Omental fat pad (tissue), 4 donors: ENCODE results near the gene NOX3. TPM values are rescaled to one million over a fixed set of nuclear protein-coding genes. Genes with fewer than 3 reads are reported as not detected.
"Not testable (repeated sequence)": the region's sequence is repeated elsewhere in the genome, so short reads cannot be mapped to it uniquely, and the experiment has no call there.

Experiments
- ATAC-seq: fragments of 150-250 bp; one replicate; pipeline ENCODE4 v1.9.1; 2016; ENCODE audit warnings: mild to moderate bottlenecking, moderate library complexity; ENCODE audit not compliant: low FRiP score
- DNase-seq: peaks from one replicate; pipeline ENCODE4 v3.0.0-alpha.2; 2019; ENCODE audit warnings: low spot score
- total RNA-seq, 4 donors: library from RNA; depleted of rRNA; stranded (reverse); fragments of >200 nt; gene quantifications; one replicate each; pipeline ENCODE4 v1.1.0, GENCODE V29; 2016
- TF ChIP-seq, protein P1 (sequence below), 3 donors: fragments of 450-650 bp; IDR thresholded peaks; one replicate each; pipeline ENCODE4 v1.5.1; 2016 to 2017; ENCODE audit warnings: antibody characterized with exemption in 3 of 3, mild to moderate bottlenecking in 3 of 3, moderate library complexity in 2 of 3

The NOX3 gene
- total RNA-seq, 4 donors from 2014 or later: not detected

DNA sequence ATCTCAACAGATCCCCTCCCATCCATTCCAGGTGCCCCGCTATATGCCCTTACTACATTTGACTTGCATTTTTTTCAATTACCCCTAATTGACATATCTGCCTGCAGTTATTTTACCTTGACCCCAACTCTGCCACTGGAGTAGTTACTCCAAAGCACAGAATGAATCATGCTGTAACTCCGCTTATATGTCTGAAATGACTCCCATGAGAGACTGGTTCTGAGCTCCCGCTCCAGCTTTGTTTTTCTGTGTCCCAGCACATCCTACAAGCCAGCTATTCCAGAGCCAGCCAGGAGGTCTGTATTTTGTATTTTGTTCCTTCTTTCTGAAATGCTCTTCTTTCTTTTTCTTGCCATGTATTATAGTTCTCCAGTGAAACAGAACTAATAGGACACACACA lies 10.9 kb upstream of the NOX3 start:
- ATAC-seq: no peak
- TF ChIP-seq, protein P1, sequence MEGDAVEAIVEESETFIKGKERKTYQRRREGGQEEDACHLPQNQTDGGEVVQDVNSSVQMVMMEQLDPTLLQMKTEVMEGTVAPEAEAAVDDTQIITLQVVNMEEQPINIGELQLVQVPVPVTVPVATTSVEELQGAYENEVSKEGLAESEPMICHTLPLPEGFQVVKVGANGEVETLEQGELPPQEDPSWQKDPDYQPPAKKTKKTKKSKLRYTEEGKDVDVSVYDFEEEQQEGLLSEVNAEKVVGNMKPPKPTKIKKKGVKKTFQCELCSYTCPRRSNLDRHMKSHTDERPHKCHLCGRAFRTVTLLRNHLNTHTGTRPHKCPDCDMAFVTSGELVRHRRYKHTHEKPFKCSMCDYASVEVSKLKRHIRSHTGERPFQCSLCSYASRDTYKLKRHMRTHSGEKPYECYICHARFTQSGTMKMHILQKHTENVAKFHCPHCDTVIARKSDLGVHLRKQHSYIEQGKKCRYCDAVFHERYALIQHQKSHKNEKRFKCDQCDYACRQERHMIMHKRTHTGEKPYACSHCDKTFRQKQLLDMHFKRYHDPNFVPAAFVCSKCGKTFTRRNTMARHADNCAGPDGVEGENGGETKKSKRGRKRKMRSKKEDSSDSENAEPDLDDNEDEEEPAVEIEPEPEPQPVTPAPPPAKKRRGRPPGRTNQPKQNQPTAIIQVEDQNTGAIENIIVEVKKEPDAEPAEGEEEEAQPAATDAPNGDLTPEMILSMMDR (IDR thresholded peaks at IDR 0.05): no peak
- no peak for DNase-seq

- TF ChIP-seq, protein P1 (IDR thresholded peaks at IDR 0.05): no peak
- ATAC-seq (no peak), DNase-seq (no peak)
Observed at GRCh38 chr6:155461556-155461955, 5.9 kb upstream of the NOX3 start.

DNA sequence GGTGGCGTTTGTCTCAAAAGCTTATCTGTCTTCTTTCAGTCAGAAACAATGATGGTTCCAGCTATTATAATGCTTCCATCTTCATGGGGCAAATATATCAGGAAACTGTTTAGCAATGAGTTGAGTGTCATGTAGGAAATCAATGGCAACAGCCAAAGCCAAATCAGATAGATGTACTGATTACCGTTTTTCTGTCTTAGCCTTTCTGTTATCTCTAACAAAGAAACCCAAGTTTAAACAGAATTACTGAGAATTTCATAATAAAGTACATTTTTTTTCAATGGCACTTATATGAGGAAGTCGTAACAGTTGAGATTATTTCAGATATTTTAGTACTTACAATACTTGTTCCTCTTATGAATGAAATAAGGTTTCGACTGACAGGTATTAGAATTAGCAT lies 1.2 kb downstream of the NOX3 start:
- no peak for ATAC-seq
- TF ChIP-seq, protein P1 (IDR thresholded peaks at IDR 0.05): no peak

DNA sequence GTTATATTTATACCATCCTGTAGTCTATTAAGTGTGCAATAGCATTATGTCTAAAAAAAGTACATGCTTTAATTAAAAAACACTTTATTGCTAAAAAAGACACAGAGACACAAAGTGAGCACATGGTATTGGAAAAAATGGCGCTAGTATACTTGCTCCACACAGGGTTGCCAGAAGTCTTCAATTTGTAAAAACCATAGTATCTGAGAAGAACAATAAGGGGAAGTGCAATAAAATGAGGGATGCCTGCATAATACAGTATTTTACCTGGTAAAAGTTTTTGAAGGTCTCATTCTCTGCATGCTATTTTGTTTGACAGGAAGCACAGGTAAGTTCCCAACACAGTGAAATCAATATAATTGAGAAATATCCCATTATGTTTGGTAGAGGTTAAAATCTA lies 1.6 kb downstream of the NOX3 start:
- TF ChIP-seq, protein P1 (IDR thresholded peaks at IDR 0.05): no peak
- no peak for DNase-seq
- ATAC-seq: no peak

More for the DNA sequence above, 1.2 kb downstream of the NOX3 start:
- no peak for DNase-seq

GRCh38 chr6:155452576-155452975 lies 3.1 kb downstream of the NOX3 start:
- ATAC-seq: no peak
- TF ChIP-seq, protein P1 (IDR thresholded peaks at IDR 0.05): no peak
- DNase-seq: no peak

GRCh38 chr6:155451530-155451929 lies 4.1 kb downstream of the NOX3 start:
- not testable (repeated sequence) for DNase-seq, ATAC-seq

GRCh38 chr6:155450240-155450581 lies 5.4 kb downstream of the NOX3 start:
- ATAC-seq (no peak), DNase-seq (no peak)

More at GRCh38 chr6:155450240-155450581, 5.4 kb downstream of the NOX3 start:
- TF ChIP-seq, protein P1 (IDR thresholded peaks at IDR 0.05): no peak
